Heart left ventricle (tissue), 16 donors: ENCODE data around the gene BORCS5. TPM values are rescaled to one million over a fixed set of nuclear protein-coding genes. Genes with fewer than 3 reads are reported as not detected.
"Not testable (repeated sequence)": the region's sequence is repeated elsewhere in the genome, so short reads cannot be mapped to it uniquely, and the experiment has no call there.

ENCODE experiments used
- ATAC-seq, 4 donors: fragments of 200-7000 bp; cut with Tn5 transposase; one replicate each; pipeline ENCODE4 v1.9.1; 2020 to 2022; ENCODE audit warnings: moderate library complexity in 4 of 4, mild to moderate bottlenecking in 3 of 4, moderate number of reproducible peaks in 1 of 4
- DNase-seq, 5 donors: peaks; one replicate each; pipeline ENCODE4 v3.0.0-alpha.2; 2020
- H3K27ac ChIP-seq, 12 donors: fragments of 200-600 bp; sonication (generic) in 4 of 12; one replicate each; pipeline versions ENCODE4 v1.5.0 to v1.8.0; 2016 to 2022; ENCODE audit warnings: mild to moderate bottlenecking in 2 of 12
- H3K27me3 ChIP-seq, 9 donors: fragments of 200-600 bp; sonication (generic) in 2 of 9; one replicate each; pipeline versions ENCODE4 v1.5.1 to v1.8.0; 2016 to 2022; ENCODE audit warnings: mild to moderate bottlenecking in 3 of 9
- H3K36me3 ChIP-seq, 9 donors: fragments of 200-600 bp; sonication (generic) in 2 of 9; one replicate each; pipeline versions ENCODE4 v1.5.0 to v1.8.0; 2018 to 2022; ENCODE audit warnings: mild to moderate bottlenecking in 2 of 9
- H3K4me1 ChIP-seq, 12 donors: fragments of 200-600 bp; sonication (generic) in 4 of 12; one replicate each; pipeline versions ENCODE4 v1.5.0 to v1.8.0; 2016 to 2022; ENCODE audit warnings: mild to moderate bottlenecking in 3 of 12
- H3K4me3 ChIP-seq, 12 donors: fragments of 200-600 bp; sonication (generic) in 4 of 12; one replicate each; pipeline versions ENCODE4 v1.5.0 to v1.8.0; 2017 to 2022; ENCODE audit warnings: mild to moderate bottlenecking in 9 of 12, moderate library complexity in 4 of 12
- H3K9me3 ChIP-seq, 12 donors: fragments of 200-600 bp; sonication (generic) in 4 of 12; one replicate each; pipeline versions ENCODE4 v1.5.0 to v1.8.0; 2016 to 2022; ENCODE audit warnings: mild to moderate bottlenecking in 1 of 12
- POLR2A ChIP-seq, 2 donors: fragments of 450-650 bp; IDR thresholded peaks; one replicate each; pipeline ENCODE4 v1.6.1; 2017; ENCODE audit warnings: antibody characterized with exemption in 2 of 2, mild to moderate bottlenecking in 2 of 2, moderate library complexity in 2 of 2
- WGBS, 4 donors: extraction: QIAGEN DNeasy Blood & Tissue Kit in 2 of 4; methylation state at CpG; one replicate each; pipeline versions ENCODE4 v1.1.5 to v1.1.7; 2013 to 2018; 5-methylcytosine and 5-hydroxymethylcytosine counted together
- intact Hi-C, 10 donors: fragments of 100-400 bp; cut with DNase I; formaldehyde crosslinking; loops; one replicate each; pipeline versions ENCODE4 v1.11.1 to v1.14.2; 2022
- polyA plus RNA-seq, 2 donors: library from polyadenylated mRNA; stranded (reverse); fragments of 200-250 nt; gene quantifications; one replicate each; pipeline ENCODE4 v1.2.3, GENCODE V29; 2013
- total RNA-seq, 9 donors: library from RNA; depleted of rRNA in 2 of 9; stranded (reverse); fragments of >200 nt in 2 of 9; fragmentation: NEBNext Ultra II Directional in 3 of 9; extraction: Animal tissue kit (Norgen Biotek cat#: 25700) in 3 of 9; gene quantifications; one replicate each; pipeline versions ENCODE4 v1.1.0 to v1.2.4, GENCODE V29; 2016 to 2023
- TF ChIP-seq, protein P1 (sequence below), 12 donors: fragments of 200-600 bp; sonication (generic) in 4 of 12; IDR thresholded peaks; one replicate each; pipeline versions ENCODE4 v1.5.0 to v1.8.0; 2018 to 2022; ENCODE audit warnings: antibody characterized with exemption in 12 of 12, mild to moderate bottlenecking in 5 of 12
- donor health status: ischemic (EF 13 %, LVEDD 7.1; RV severe dilation, severe dysfunction).
- donor health status: healthy with polysubstance abuse.
- donor health status: DM: no; HTN: yes; CAD: no.
- donor health status: DM: no; HTN: no; CAD: no.
- donor health status: ischemic (EF 25% LVEDD 6.9; RV normal size, moderate dysfunction).
- donor health status: ischemic (EF 25% LVEDD 5.7; RV mildly dilated, moderate dysfunction).
- donor health status: healthy.
- donor health status: DM: yes; HTN: yes; CAD: no.
- donor health status: ischemic (EF 35%, LVEDD 5.7; RV mildly dilated, moderate dysfunction).
- donor health status: nonischemic (EF 11% LVEDD 7.7; RV severe dilation, severe dysfunction).
- donor health status: DM: yes; HTN: yes; CAD: no.
- donor health status: PGD.
- donor health status: ischemic (EF 29% LVEDD 5.4; RV normal size, mild dysfunction).
- donor health status: nonischemic (EF 23%, LVEDD 6.1; RV moderate dilation, normal function).

BORCS5 gene
- total and polyA plus RNA-seq, 11 donors = 3.9 to 21.3 (median 12.3) TPM

DNA sequence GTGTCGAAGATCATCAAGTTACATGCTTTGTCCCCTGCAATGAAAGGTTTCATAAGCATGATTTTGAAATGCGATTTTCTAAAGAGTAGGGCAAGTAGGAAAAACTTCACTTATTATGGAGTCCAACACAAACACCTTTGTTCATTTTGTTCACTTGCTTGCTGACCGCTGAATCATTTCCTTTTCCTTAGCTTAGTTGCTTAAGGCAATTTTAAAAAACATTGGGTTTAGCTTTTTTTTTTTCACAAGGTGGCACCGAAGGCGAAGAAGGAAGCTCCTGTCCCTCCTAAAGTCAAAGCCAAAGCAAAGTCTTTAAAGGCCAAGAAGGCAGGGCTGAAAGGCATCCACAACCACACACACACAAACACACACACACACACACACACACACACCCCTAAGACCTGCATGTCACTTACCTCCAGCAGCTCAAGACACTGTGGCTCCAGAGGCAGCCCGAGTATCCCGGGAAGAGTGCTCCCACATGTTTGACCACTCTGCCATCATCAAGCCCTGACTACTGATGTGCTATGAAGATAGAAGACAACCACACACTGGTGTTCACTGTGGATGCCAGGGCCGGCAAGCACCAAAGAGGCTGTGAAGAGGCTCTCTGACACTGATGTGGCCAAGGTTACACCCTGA is 18.2 kb upstream of the BORCS5 start:
- Histone ChIP-seq H3K36me3 (peaks cover 0 to 33% (median 5%) of the 10 kb centered on the region in 9 donors), H3K27me3 (no peaks in the 10 kb centered on the region), H3K27ac (peak overlapping the region; percentile 7 to 76 (median 54)), H3K9me3 (no peaks in the 10 kb centered on the region), H3K4me1 (peaks cover 0 to 17% (median 2%) of the 10 kb centered on the region in 12 donors), H3K4me3 (peak overlapping the region in 3 of 12 donors; percentile 9 to 27 (median 14))
- WGBS, 4 donors = 66 to 76% (median 69%) methylated on average over 8 of the region's 8 CpGs
- no peak for DNase-seq
- TF ChIP-seq, protein P1, sequence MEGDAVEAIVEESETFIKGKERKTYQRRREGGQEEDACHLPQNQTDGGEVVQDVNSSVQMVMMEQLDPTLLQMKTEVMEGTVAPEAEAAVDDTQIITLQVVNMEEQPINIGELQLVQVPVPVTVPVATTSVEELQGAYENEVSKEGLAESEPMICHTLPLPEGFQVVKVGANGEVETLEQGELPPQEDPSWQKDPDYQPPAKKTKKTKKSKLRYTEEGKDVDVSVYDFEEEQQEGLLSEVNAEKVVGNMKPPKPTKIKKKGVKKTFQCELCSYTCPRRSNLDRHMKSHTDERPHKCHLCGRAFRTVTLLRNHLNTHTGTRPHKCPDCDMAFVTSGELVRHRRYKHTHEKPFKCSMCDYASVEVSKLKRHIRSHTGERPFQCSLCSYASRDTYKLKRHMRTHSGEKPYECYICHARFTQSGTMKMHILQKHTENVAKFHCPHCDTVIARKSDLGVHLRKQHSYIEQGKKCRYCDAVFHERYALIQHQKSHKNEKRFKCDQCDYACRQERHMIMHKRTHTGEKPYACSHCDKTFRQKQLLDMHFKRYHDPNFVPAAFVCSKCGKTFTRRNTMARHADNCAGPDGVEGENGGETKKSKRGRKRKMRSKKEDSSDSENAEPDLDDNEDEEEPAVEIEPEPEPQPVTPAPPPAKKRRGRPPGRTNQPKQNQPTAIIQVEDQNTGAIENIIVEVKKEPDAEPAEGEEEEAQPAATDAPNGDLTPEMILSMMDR (IDR thresholded peaks at IDR 0.05) = no peak
- no peak for TF ChIP-seq POLR2A (IDR thresholded peaks at IDR 0.05)
- intact Hi-C loops = loop anchor here in 2 of 10 donors (10.0 kb wide), 2 partner anchors 74 to 754 kb away; partner anchors contain the start of gene LRP6 (in 1 of the 2)
- ATAC-seq = peak in 2 of 4 donors; percentile 41 to 71

DNA sequence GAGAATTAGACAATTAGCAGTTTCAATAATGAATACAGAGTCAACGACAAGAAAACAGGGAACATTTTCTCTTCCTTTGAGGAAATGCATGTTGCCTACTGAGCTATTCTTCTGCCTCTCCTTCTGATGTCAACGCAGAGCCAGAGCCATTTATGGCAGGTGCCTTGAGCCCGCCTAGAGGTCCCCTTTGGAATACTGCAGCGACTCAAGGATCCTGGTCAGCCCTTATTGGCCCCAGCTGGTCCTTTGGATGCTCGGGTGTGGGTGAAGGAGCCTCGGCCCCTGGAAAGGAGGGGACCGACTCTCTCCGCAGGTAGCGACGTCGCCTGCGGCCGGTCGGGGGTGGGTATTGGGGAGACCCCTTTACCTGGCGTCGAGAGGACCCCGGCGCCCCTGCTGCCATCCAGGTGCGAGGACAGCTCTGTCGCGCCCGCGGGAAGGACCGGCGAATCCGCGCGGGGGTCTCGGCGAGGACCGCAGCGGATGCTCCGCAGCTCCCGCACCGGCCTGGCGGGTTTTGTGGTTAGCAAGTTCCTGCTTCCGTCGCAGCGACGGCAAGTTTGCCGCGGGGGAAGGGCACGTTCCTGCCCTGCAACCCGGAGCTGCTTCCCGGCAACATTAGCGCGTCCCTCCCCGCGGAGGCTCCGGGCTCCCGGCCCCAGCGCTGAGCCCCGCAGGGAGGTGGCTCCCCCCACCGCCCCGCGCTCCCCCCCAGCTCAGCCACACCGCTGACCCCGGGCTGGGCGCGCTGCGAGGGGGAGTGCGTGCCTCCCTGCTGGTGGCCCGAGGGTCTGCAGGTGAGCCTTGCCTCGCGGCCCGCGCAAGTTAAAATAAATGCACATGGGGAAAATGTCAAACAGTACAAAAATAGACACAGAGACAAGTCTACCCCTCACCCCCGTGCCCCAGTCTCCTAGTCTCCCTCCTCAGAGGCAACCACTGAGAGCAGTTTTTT is 6.9 kb upstream of the BORCS5 start, which contains the start of gene MANSC1:
TSS of gene MANSC1 (minus strand) at position 532 of the 955 bp plus-strand sequence. CDS start 6,928 bp downstream, outside the sequence.
- H3K36me3 ChIP-seq = no peaks in the 10 kb centered on the region
- H3K9me3 ChIP-seq = no peaks in the 10 kb centered on the region
- DNase-seq (peak; percentile 76 to 88 (median 78)), ATAC-seq (peak; percentile 61 to 92 (median 90))
- 1 to 2% (median 1%) methylated on average over 19 to 68 of the region's 68 CpGs for WGBS, 4 donors
- intact Hi-C loops = no loop called here
- TF ChIP-seq, protein P1 (IDR thresholded peaks at IDR 0.05) = peak in 11 of 12 donors; percentile 8 to 48 (median 39)
- peak in 1 of 2 donors; percentile 43 for TF ChIP-seq POLR2A (IDR thresholded peaks at IDR 0.05)
- H3K27ac ChIP-seq = peak within 1 kb of the TSS; percentile 34 to 86 (median 71)
- no peaks in the 10 kb centered on the region for H3K27me3 ChIP-seq
- H3K4me1 ChIP-seq = peaks cover 0 to 20% (median 5%) of the 10 kb centered on the region in 12 donors
- peak within 1 kb of the TSS; percentile 48 to 91 (median 72) for H3K4me3 ChIP-seq

DNA sequence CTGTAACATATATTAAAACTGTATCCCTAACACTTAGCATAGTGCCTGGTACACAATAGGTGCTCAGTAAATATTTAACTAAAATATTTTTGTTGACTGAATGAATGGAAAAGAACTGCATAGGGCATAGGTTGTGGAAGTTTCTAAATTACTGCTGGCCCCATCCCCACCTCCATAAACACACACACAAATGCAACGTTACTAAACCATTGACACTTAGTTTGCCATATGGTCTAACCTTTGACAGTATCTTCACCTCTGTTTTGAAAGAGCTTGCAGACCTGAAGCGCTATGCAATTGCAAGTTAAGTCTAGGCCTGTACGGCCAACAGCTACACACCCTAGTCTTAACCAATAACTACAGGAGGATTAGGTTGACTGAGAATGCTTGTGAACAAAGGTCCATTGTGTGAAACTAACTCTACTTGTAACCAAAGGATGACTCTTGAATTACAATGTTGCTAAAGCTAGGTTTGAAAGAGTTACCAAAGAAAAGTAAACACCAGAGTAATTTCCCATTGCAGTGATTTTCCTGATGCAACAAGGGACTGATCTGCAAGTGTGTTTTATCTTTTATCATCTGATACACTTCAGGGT is 5.9 kb upstream of the BORCS5 start:
- DNase-seq = no peak
- Histone ChIP-seq H3K27me3 (no peaks in the 10 kb centered on the region), H3K27ac (peak overlapping the region in 1 of 12 donors; percentile 38), H3K36me3 (no peaks in the 10 kb centered on the region), H3K9me3 (no peaks in the 10 kb centered on the region), H3K4me3 (peak overlapping the region in 5 of 12 donors; percentile 71 to 91 (median 86)), H3K4me1 (peaks cover 0 to 20% (median 5%) of the 10 kb centered on the region in 12 donors)
- no peak for ATAC-seq
- WGBS, 4 donors = 89 to 94% (median 90%) methylated on average over 3 of the region's 3 CpGs
- TF ChIP-seq POLR2A (IDR thresholded peaks at IDR 0.05) = no peak
- TF ChIP-seq, protein P1 (IDR thresholded peaks at IDR 0.05) = no peak
- intact Hi-C loops = no loop called here

DNA sequence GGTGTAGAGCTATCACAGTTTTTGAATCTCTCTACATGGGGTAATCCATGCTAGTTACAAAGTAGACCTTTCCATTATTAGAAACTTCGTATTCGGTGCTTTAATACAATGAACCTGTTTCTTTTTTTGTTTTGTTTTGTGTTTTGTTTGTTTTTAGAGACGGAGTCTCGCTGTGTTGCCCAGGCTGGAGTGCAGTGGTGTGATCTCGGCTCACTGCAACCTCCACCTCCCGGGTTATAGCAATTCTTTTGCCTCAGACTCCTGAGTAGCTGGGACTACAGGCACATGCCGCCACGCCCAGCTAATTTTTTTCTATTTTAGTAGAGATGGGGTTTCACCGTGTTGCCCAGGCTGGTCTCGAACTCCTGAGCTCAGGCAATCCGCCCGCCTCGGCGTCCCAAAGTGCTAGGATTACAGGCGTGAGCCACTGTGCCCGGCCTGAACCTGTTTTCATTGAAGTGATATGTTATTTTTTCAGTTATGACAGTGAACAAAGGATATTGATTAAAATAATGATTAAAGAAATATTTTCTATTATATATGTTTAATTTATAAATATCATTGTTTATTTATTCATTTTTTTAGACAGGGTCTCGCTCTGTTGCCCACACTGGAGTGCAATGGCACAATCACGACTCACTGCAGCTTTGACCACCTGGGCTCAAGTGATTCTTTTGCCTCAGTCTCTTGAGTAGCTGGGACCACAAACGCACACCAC is 5.3 kb upstream of the BORCS5 start:
- H3K27ac ChIP-seq, ATAC-seq, H3K4me3 ChIP-seq, H3K9me3 ChIP-seq, DNase-seq, H3K27me3 ChIP-seq, H3K36me3 ChIP-seq, intact Hi-C loops: not testable (repeated sequence)
- peaks cover 0 to 25% (median 9%) of the 10 kb centered on the region in 12 donors for H3K4me1 ChIP-seq
- WGBS, 4 donors = 93 to 96% (median 94%) methylated on average over 19 of the region's 19 CpGs
